Measurements from ENCODE around the gene SPEM3. TPM values are rescaled to one million over a fixed set of nuclear protein-coding genes. Genes with fewer than 3 reads are reported as not detected.

SPEM3 gene
- total and polyA plus RNA-seq, 4 donors, result not detected

- H3K27me3 ChIP-seq (ENCODE audit: control insufficient read depth in 4 of 4, insufficient read depth in 4 of 4, low read length in 3 of 4), result no peaks in the 10 kb centered on the region
- DNase-seq (ENCODE audit: low spot score), result no peak
- H3K4me3 ChIP-seq (ENCODE audit: low read depth in 1 of 3, low read length in 3 of 3), result no peak overlapping the region
- 84% methylated on average over 13 of the region's 13 CpGs for WGBS
- peaks cover 4 to 8% (median 7%) of the 10 kb centered on the region in 4 donors for H3K4me1 ChIP-seq (ENCODE audit: control insufficient read depth in 4 of 4, insufficient read depth in 4 of 4, low read length in 3 of 4)
- TF ChIP-seq ATF3 (IDR thresholded peaks at IDR 0.05), result no peak
- TF ChIP-seq HNF4A (conservative IDR thresholded peaks at IDR 0.05), result no peak
- no peak for TF ChIP-seq GABPA (IDR thresholded peaks at IDR 0.05 in 1 of 2, conservative IDR thresholded peaks at IDR 0.05 in 1 of 2)
- TF ChIP-seq REST (IDR thresholded peaks at IDR 0.05), result no peak
- no peak for TF ChIP-seq MAX (IDR thresholded peaks at IDR 0.05)
- no peak for TF ChIP-seq YY1 (IDR thresholded peaks at IDR 0.05)
- no peak for TF ChIP-seq NR2F2 (IDR thresholded peaks at IDR 0.05)
- no peak for TF ChIP-seq RXRA (IDR thresholded peaks at IDR 0.05)
- TF ChIP-seq SP1 (IDR thresholded peaks at IDR 0.05), result no peak
- TF ChIP-seq JUND (IDR thresholded peaks at IDR 0.05), result no peak
- no peaks in the 10 kb centered on the region for H3K9me3 ChIP-seq (ENCODE audit: control insufficient read depth in 4 of 4, low read length in 3 of 4)
- no peaks in the 10 kb centered on the region for H3K36me3 ChIP-seq (ENCODE audit: control insufficient read depth in 4 of 4, insufficient read depth in 3 of 4, low read depth in 1 of 4, low read length in 3 of 4)
- no peak overlapping the region for H3K27ac ChIP-seq (ENCODE audit: low read depth in 1 of 2, low read length in 2 of 2)
- H3K9ac ChIP-seq (ENCODE audit: low read depth in 1 of 2, low read length in 2 of 2), result no peak overlapping the region
Measured at GRCh38 chr17:7407082-7407481, 21.6 kb upstream of the SPEM3 start.

- no peak within 1 kb of the TSS for H3K27ac ChIP-seq (ENCODE audit: low read depth in 1 of 2, low read length in 2 of 2)
Measured at GRCh38 chr17:7407485-7408251, 21.0 kb upstream of the SPEM3 start, which contains the start of gene NLGN2. Gene NLGN2 (plus strand): TSS chr17:7407845. CDS start chr17:7408256, 411 bp downstream.

More at GRCh38 chr17:7407485-7408251, 21.0 kb upstream of the SPEM3 start, which contains the start of gene NLGN2:
- no peaks in the 10 kb centered on the region for H3K9me3 ChIP-seq (ENCODE audit: control insufficient read depth in 4 of 4, low read length in 3 of 4)
- no peak within 1 kb of the TSS for H3K9ac ChIP-seq (ENCODE audit: low read depth in 1 of 2, low read length in 2 of 2)
- H3K4me1 ChIP-seq (ENCODE audit: control insufficient read depth in 4 of 4, insufficient read depth in 4 of 4, low read length in 3 of 4), result peaks cover 4 to 7% (median 6%) of the 10 kb centered on the region in 4 donors
- no peak for DNase-seq (ENCODE audit: low spot score)
- TF ChIP-seq RAD21 (IDR thresholded peaks at IDR 0.05), result no peak
- TF ChIP-seq REST (IDR thresholded peaks at IDR 0.05), result no peak
- 55% methylated on average over 11 of the region's 12 CpGs for WGBS
- no peaks in the 10 kb centered on the region for H3K27me3 ChIP-seq (ENCODE audit: control insufficient read depth in 4 of 4, insufficient read depth in 4 of 4, low read length in 3 of 4)
- no peaks in the 10 kb centered on the region for H3K36me3 ChIP-seq (ENCODE audit: control insufficient read depth in 4 of 4, insufficient read depth in 3 of 4, low read depth in 1 of 4, low read length in 3 of 4)
- H3K4me3 ChIP-seq (ENCODE audit: low read depth in 1 of 3, low read length in 3 of 3), result no peak within 1 kb of the TSS
